AG09309 (cell line): Measurements from ENCODE around the gene ANXA5.

Experiments
- DNase-seq: peaks from one replicate; pipeline ENCODE4 v3.0.0-alpha.2; 2010; ENCODE audit warnings: low read depth
- H3K4me3 ChIP-seq: 2 replicates; pipeline ENCODE4 v1.5.1; 2011; ENCODE audit warnings: mild to moderate bottlenecking, low read depth, low read length, moderate library complexity; ENCODE audit not compliant: control insufficient read depth
- CTCF ChIP-seq: IDR thresholded peaks from 2 replicates; pipeline ENCODE4 v1.5.1; 2011; ENCODE audit warnings: mild to moderate bottlenecking, low read depth, low read length, inconsistent platforms; ENCODE audit not compliant: insufficient read depth, control insufficient read depth; ENCODE audit errors: missing control alignments

ANXA5 gene

GRCh38 chr4:121696581-121697461 lies at the start of gene ANXA5:
ANXA5 (minus strand) TSS chr4:121696980; CDS start chr4:121696589, 391 bp downstream.
- peak; percentile 59 for DNase-seq
- peak; percentile 51 for TF ChIP-seq CTCF
- H3K4me3 ChIP-seq, result peak within 1 kb of the TSS; percentile 93

GRCh38 chr4:121742794-121743193 lies 46.0 kb upstream of the ANXA5 start:
- no peak for TF ChIP-seq CTCF
- H3K4me3 ChIP-seq, result no peak overlapping the region
- no peak for DNase-seq

GRCh38 chr4:121741751-121742150 lies 45.0 kb upstream of the ANXA5 start:
- DNase-seq, result no peak
- no peak overlapping the region for H3K4me3 ChIP-seq
- no peak for TF ChIP-seq CTCF

GRCh38 chr4:121740796-121741409 lies 44.1 kb upstream of the ANXA5 start:
- H3K4me3 ChIP-seq, result no peak overlapping the region
- DNase-seq, result no peak
- no peak for TF ChIP-seq CTCF

GRCh38 chr4:121739575-121739974 lies 42.8 kb upstream of the ANXA5 start:
- no peak for DNase-seq
- H3K4me3 ChIP-seq, result no peak overlapping the region
- no peak for TF ChIP-seq CTCF

- no peak for DNase-seq
- H3K4me3 ChIP-seq, result no peak overlapping the region
- no peak for TF ChIP-seq CTCF
These were observed 42.2 kb upstream of the ANXA5 start for GRCh38 chr4:121738780-121739535.
